Vagina (tissue), 2 donors: ENCODE data around the gene ZNF521. TPM values are rescaled to one million over a fixed set of nuclear protein-coding genes. Genes with fewer than 3 reads are reported as not detected.

Experiments used
- DNase-seq, 2 donors: peaks; one replicate each; pipeline ENCODE4 v3.0.0-alpha.2; 2017; ENCODE audit errors: extremely low spot score in 2 of 2
- H3K27ac ChIP-seq: fragments of 200-600 bp; sonication (generic); one replicate; pipeline ENCODE4 v1.5.1; 2019
- H3K27me3 ChIP-seq: fragments of 200-600 bp; sonication (generic); one replicate; pipeline ENCODE4 v1.5.1; 2019
- H3K36me3 ChIP-seq, 2 donors: fragments of 200-600 bp; sonication (generic); one replicate each; pipeline ENCODE4 v1.5.1; 2017 to 2019
- H3K4me1 ChIP-seq: fragments of 200-600 bp; sonication (generic); one replicate; pipeline ENCODE4 v1.5.1; 2019
- H3K4me3 ChIP-seq, 2 donors: fragments of 200-600 bp; sonication (generic); 1 replicate in 1 of 2; 2 replicates in 1 of 2; pipeline ENCODE4 v1.5.1; 2016 to 2019
- H3K9me3 ChIP-seq: fragments of 200-600 bp; sonication (generic); one replicate; pipeline ENCODE4 v1.5.1; 2019
- POLR2A ChIP-seq, 2 donors: fragments of 450-650 bp; IDR thresholded peaks; one replicate each; pipeline ENCODE4 v1.6.1; 2017; ENCODE audit warnings: antibody characterized with exemption in 2 of 2, mild to moderate bottlenecking in 2 of 2, moderate library complexity in 2 of 2
- POLR2AphosphoS5 ChIP-seq, 2 donors: sonication (generic); formaldehyde crosslinking; IDR thresholded peaks; one replicate each; pipeline ENCODE4 v1.9.0; 2017; ENCODE audit warnings: antibody characterized with exemption in 2 of 2, mild to moderate bottlenecking in 2 of 2, low read depth in 1 of 2; ENCODE audit not compliant: insufficient read depth in 1 of 2
- intact Hi-C: fragments of 100-400 bp; cut with DNase I; formaldehyde crosslinking; loops from one replicate; pipeline ENCODE4 v1.15.1; 2023
- total RNA-seq: library from RNA; depleted of rRNA; stranded (reverse); fragments of >200 nt; gene quantifications from one replicate; pipeline ENCODE4 v1.2.3, GENCODE V29; 2016
- TF ChIP-seq, protein P1 (sequence below), 3 experiments: fragments of 450-650 bp in 2 of 3; fragments of 200-600 bp in 1 of 3; sonication (generic) in 1 of 3; IDR thresholded peaks; one replicate each; pipeline ENCODE4 v1.5.1; 2017 to 2019; ENCODE audit warnings: antibody characterized with exemption in 3 of 3, mild to moderate bottlenecking in 2 of 3, moderate library complexity in 2 of 3

The ZNF521 gene
- total RNA-seq, 1 donor from 2014 or later: 18.7 TPM

DNA sequence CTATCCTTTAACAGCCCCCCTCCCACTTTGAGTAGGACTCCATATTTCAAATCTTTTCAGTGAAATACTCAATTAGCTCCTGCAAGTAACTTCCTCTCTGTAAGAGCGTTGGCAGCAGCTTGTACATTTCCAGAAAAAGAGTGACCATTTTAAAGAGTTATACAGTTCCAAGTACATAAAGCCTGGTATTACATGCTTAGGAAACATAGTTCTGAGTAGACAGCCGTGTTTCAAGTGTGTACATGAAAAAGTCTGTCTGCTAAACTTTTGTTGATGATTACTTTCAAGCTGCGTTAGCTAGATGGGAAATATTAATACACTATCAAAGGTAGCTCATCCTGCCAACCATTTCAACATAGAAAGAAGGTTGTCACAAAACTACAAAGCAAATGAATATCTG, 112.8 kb downstream of the ZNF521 start:
- no peak overlapping the region for H3K27ac ChIP-seq

DNA sequence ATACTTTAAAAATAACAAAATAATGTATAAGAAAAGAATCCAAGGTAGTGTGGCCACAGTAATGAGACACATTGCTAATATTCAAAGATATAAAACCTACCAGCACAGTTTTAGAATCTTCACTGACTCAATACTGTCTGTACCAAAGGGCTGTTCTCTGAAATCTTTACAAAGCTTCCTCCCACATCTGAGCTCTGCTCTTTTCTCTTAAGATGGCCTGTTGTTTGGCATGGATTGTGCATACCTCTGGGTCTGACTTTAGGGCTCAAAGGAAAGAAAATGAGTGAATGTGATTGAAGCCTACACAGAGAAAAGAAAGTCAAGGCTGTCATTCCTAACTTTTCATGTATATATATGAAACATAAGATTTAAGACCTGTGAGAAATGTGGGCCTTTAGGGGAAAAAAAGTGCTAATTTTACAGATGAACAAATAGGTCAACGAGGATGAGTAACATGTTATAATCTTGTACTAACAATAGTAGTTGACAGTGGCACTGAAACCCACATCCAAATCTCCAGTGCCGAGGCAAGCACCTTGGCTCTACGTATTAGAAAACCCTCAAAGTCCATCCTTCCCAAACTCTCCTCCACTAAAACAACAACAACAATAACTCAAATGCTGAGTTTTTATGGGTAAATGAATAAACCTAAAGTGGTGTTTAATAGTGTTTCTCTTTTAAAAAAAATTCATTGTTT, 114.2 kb downstream of the ZNF521 start:
- no peak for TF ChIP-seq POLR2AphosphoS5 (IDR thresholded peaks at IDR 0.05; ENCODE audit: insufficient read depth in 1 of 2, low read depth in 1 of 2)

More for the DNA sequence above, 112.8 kb downstream of the ZNF521 start:
- no peak for DNase-seq
- no peaks in the 10 kb centered on the region for H3K36me3 ChIP-seq
- no peaks in the 10 kb centered on the region for H3K9me3 ChIP-seq
- H3K4me1 ChIP-seq: peaks cover 23% of the 10 kb centered on the region
- intact Hi-C loops: no loop called here
- no peaks in the 10 kb centered on the region for H3K27me3 ChIP-seq
- H3K4me3 ChIP-seq: no peak overlapping the region
- TF ChIP-seq, protein P1, sequence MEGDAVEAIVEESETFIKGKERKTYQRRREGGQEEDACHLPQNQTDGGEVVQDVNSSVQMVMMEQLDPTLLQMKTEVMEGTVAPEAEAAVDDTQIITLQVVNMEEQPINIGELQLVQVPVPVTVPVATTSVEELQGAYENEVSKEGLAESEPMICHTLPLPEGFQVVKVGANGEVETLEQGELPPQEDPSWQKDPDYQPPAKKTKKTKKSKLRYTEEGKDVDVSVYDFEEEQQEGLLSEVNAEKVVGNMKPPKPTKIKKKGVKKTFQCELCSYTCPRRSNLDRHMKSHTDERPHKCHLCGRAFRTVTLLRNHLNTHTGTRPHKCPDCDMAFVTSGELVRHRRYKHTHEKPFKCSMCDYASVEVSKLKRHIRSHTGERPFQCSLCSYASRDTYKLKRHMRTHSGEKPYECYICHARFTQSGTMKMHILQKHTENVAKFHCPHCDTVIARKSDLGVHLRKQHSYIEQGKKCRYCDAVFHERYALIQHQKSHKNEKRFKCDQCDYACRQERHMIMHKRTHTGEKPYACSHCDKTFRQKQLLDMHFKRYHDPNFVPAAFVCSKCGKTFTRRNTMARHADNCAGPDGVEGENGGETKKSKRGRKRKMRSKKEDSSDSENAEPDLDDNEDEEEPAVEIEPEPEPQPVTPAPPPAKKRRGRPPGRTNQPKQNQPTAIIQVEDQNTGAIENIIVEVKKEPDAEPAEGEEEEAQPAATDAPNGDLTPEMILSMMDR (IDR thresholded peaks at IDR 0.05): no peak
- TF ChIP-seq POLR2AphosphoS5 (IDR thresholded peaks at IDR 0.05; ENCODE audit: insufficient read depth in 1 of 2, low read depth in 1 of 2) (no peak), POLR2A (IDR thresholded peaks at IDR 0.05) (no peak)

DNA sequence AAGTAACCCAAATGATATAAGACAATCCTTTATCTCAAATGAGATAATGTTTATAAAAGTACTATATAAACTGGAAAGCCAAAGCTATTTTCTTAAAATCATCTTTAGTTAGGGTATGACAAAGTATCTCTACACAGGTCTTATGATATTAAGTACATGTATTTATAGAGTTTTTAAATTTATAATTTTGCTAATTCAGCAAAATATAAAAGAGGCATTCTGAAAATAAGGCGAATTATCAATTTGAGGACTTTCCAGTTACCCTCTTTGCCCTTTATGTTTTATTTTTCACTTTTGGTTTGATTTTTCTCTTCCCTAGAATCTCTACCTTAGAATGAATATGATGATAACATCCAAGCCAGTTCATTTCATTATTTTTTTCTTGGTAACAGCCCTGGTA, 115.2 kb downstream of the ZNF521 start:
- intact Hi-C loops: no loop called here
- no peak for DNase-seq
- peaks cover 25% of the 10 kb centered on the region for H3K4me1 ChIP-seq
- no peak for TF ChIP-seq POLR2AphosphoS5 (IDR thresholded peaks at IDR 0.05; ENCODE audit: insufficient read depth in 1 of 2, low read depth in 1 of 2)
- TF ChIP-seq POLR2A (IDR thresholded peaks at IDR 0.05): no peak
- TF ChIP-seq, protein P1 (IDR thresholded peaks at IDR 0.05): no peak
- no peaks in the 10 kb centered on the region for H3K36me3 ChIP-seq
- no peak overlapping the region for H3K27ac ChIP-seq
- H3K4me3 ChIP-seq: no peak overlapping the region
- H3K27me3 ChIP-seq: no peaks in the 10 kb centered on the region
- no peaks in the 10 kb centered on the region for H3K9me3 ChIP-seq

More for the DNA sequence above, 114.2 kb downstream of the ZNF521 start:
- intact Hi-C loops: no loop called here
- H3K9me3 ChIP-seq: no peaks in the 10 kb centered on the region
- no peaks in the 10 kb centered on the region for H3K36me3 ChIP-seq
- peaks cover 23% of the 10 kb centered on the region for H3K4me1 ChIP-seq
- H3K27ac ChIP-seq: no peak overlapping the region
- H3K27me3 ChIP-seq: no peaks in the 10 kb centered on the region
- DNase-seq: no peak
- no peak overlapping the region for H3K4me3 ChIP-seq

DNA sequence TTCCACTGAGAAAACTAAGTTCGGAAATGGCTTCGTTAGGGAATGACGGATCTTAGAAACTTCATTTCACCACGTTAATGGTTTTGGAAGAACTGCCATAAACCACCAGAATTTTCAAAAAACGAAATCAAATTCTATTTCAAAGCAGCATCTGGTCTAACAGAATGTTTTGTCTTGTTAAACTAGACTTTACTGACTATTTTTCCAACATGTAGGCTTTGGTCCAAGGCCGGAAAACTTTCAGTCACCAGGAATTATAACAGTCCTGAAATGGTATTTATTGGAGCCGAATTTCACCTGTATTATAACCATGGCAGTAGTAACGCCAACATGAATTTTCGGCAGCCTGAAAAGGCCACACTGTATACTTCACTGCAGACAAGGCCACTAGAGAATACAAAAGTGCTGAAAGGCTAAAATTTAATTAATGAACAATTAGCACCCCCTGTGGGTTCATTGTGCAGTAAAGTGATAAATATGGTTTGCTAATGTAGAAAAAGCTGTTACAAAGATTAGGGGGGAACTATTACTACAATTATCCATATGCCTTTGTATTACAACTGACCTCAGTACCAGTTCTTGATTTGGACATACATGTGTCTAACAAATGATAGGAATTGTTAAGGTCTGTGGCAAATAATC, 116.4 kb downstream of the ZNF521 start:
- DNase-seq: no peak
- Histone ChIP-seq H3K27ac (no peak overlapping the region), H3K9me3 (no peaks in the 10 kb centered on the region), H3K4me3 (no peak overlapping the region), H3K27me3 (no peaks in the 10 kb centered on the region), H3K36me3 (no peaks in the 10 kb centered on the region), H3K4me1 (peaks cover 35% of the 10 kb centered on the region)
- intact Hi-C loops: no loop called here
- TF ChIP-seq, protein P1 (IDR thresholded peaks at IDR 0.05): no peak
- TF ChIP-seq POLR2AphosphoS5 (IDR thresholded peaks at IDR 0.05; ENCODE audit: insufficient read depth in 1 of 2, low read depth in 1 of 2) (no peak), POLR2A (IDR thresholded peaks at IDR 0.05) (no peak)

DNA sequence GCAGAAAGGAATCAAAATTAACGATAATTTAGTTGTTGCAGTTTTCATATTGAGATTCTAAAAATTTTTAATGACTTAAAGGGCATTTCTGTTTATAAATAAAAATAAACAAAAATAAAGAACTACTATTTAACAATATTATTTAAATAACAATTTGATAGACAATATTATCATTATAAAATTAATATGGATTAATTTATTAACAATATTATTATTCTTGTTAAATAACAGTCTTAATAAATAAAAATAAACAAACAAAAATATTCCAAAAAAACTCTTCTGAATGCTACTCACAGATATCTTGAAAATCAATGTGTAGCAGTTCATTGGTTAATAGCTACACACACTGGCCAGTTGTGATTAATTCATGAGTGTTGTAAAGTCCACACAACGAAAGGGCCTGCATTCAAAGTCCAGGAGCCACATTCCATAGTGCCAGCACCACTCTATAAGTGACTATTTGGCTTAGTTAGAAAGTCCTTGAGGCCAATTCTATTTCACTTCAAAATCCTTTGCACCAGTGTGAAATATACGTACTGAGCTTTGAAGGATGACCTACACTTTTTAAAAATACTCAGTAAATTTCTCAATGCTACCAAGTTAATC, 117.1 kb downstream of the ZNF521 start:
- Histone ChIP-seq H3K36me3 (no peaks in the 10 kb centered on the region), H3K27ac (no peak overlapping the region), H3K4me3 (no peak overlapping the region), H3K4me1 (peaks cover 41% of the 10 kb centered on the region), H3K9me3 (no peaks in the 10 kb centered on the region), H3K27me3 (no peaks in the 10 kb centered on the region)
- DNase-seq: no peak
- intact Hi-C loops: no loop called here
- TF ChIP-seq POLR2AphosphoS5 (IDR thresholded peaks at IDR 0.05; ENCODE audit: insufficient read depth in 1 of 2, low read depth in 1 of 2): no peak
- TF ChIP-seq, protein P1 (IDR thresholded peaks at IDR 0.05): no peak
- TF ChIP-seq POLR2A (IDR thresholded peaks at IDR 0.05): no peak
